HEK293 (cell line): Measurements from ENCODE around the gene C1QTNF9B.
A peak's percentile ranks its signal among the peaks of the same experiment; 100 is the strongest.

Source experiments
- CTCF ChIA-PET: fragments of 350-600 bp; formaldehyde crosslinking; extraction: SDS; loops from one replicate; lab custom pipeline; 2021; ENCODE audit warnings: antibody characterized with exemption; lab: Yijun Ruan, JAX
- POLR2A ChIA-PET: fragments of 300-600 bp; formaldehyde crosslinking; extraction: SDS; loops from one replicate; lab custom pipeline; 2020; ENCODE audit warnings: antibody characterized with exemption, inconsistent platforms; lab: Yijun Ruan, JAX
- H3K27ac ChIP-seq: fragments of 200-500 bp; sonication (Bioruptor generic); 2 replicates; pipeline ENCODE4 v1.5.1; 2014; ENCODE audit warnings: low read depth, low read length, control low read depth, inconsistent platforms; ENCODE audit errors: extremely low read depth
- H3K36me3 ChIP-seq, 2 experiments: fragments of 200-500 bp in 1 of 2; sonication (Bioruptor generic) in 1 of 2; 1 replicate in 1 of 2; 2 replicates in 1 of 2; pipeline ENCODE4 v1.5.1; 2014 to 2017; ENCODE audit warnings: inconsistent platforms in 2 of 2, low read length in 2 of 2; ENCODE audit not compliant: control insufficient read depth in 2 of 2, insufficient read depth in 1 of 2
- H3K4me1 ChIP-seq: fragments of 200-500 bp; sonication (Bioruptor generic); 2 replicates; pipeline ENCODE4 v1.5.1; 2014; ENCODE audit warnings: mild to moderate bottlenecking, low read length, inconsistent platforms; ENCODE audit not compliant: control insufficient read depth, insufficient read depth
- H3K4me3 ChIP-seq: 2 replicates; pipeline ENCODE4 v1.5.1; 2011; ENCODE audit warnings: low read depth, mild to moderate bottlenecking, control low read depth, low read length, moderate library complexity
- H3K9me3 ChIP-seq: fragments of 200-500 bp; sonication (Bioruptor generic); 2 replicates; pipeline ENCODE4 v1.5.1; 2014; ENCODE audit warnings: low read depth, low read length, inconsistent platforms; ENCODE audit not compliant: control insufficient read depth, insufficient read depth
- HOXD13 ChIP-seq: sonication (generic); formaldehyde crosslinking; IDR thresholded peaks from 2 replicates; pipeline ENCODE4 v1.8.0; 2022; ENCODE audit warnings: missing genetic modification reagents, borderline replicate concordance
- PRDM1 ChIP-seq: fragments of 450-650 bp; formaldehyde crosslinking; IDR thresholded peaks from 2 replicates; pipeline ENCODE4; 2016; ENCODE audit warnings: missing biosample characterization, missing genetic modification characterization
- SCRT2 ChIP-seq: fragments of 450-650 bp; formaldehyde crosslinking; IDR thresholded peaks from 2 replicates; pipeline ENCODE4 v1.5.1; 2016; ENCODE audit warnings: missing biosample characterization, missing genetic modification characterization
- ZFP3 ChIP-seq: fragments of 450-650 bp; formaldehyde crosslinking; IDR thresholded peaks from 2 replicates; pipeline ENCODE4 v1.5.1; 2016; ENCODE audit warnings: low read depth, missing biosample characterization, missing genetic modification characterization
- ZNF10 ChIP-seq: fragments of 450-650 bp; formaldehyde crosslinking; IDR thresholded peaks from 2 replicates; pipeline ENCODE4 v1.5.1; 2017; ENCODE audit warnings: missing biosample characterization, missing genetic modification characterization
- ZNF138 ChIP-seq: fragments of 450-650 bp; formaldehyde crosslinking; IDR thresholded peaks from 2 replicates; pipeline ENCODE4 v1.5.1; 2016; ENCODE audit warnings: missing biosample characterization, missing genetic modification characterization, borderline replicate concordance
- ZNF140 ChIP-seq: fragments of 450-650 bp; formaldehyde crosslinking; IDR thresholded peaks from 2 replicates; pipeline ENCODE4 v1.5.1; 2016; ENCODE audit warnings: missing biosample characterization, missing genetic modification characterization
- ZNF146 ChIP-seq: fragments of 450-650 bp; formaldehyde crosslinking; IDR thresholded peaks from 2 replicates; pipeline ENCODE4 v1.5.1; 2016; ENCODE audit warnings: missing biosample characterization, missing genetic modification characterization
- ZNF16 ChIP-seq: fragments of 450-650 bp; formaldehyde crosslinking; IDR thresholded peaks from 2 replicates; pipeline ENCODE4 v1.5.1; 2016; ENCODE audit warnings: low read depth, missing biosample characterization, missing genetic modification characterization
- ZNF302 ChIP-seq: fragments of 450-650 bp; formaldehyde crosslinking; IDR thresholded peaks from 2 replicates; pipeline ENCODE4 v1.5.1; 2016; ENCODE audit warnings: missing biosample characterization, missing genetic modification characterization, low read depth
- ZNF423 ChIP-seq: fragments of 450-650 bp; formaldehyde crosslinking; IDR thresholded peaks from 2 replicates; pipeline ENCODE4 v1.5.1; 2016; ENCODE audit warnings: missing biosample characterization, missing genetic modification characterization
- ZNF600 ChIP-seq: fragments of 450-650 bp; formaldehyde crosslinking; IDR thresholded peaks from 2 replicates; pipeline ENCODE4 v1.5.1; 2016; ENCODE audit warnings: missing biosample characterization, missing genetic modification characterization
- ZNF677 ChIP-seq: fragments of 450-650 bp; IDR thresholded peaks from 2 replicates; pipeline ENCODE4 v1.5.0; 2018; ENCODE audit warnings: missing biosample characterization, mild to moderate bottlenecking, missing genetic modification characterization, moderate library complexity
- TF ChIP-seq, protein P1 (sequence below): fragments of 450-650 bp; formaldehyde crosslinking; IDR thresholded peaks from 2 replicates; pipeline ENCODE4 v1.5.1; 2016; ENCODE audit warnings: missing biosample characterization, missing genetic modification characterization
- TF ChIP-seq, protein P2 (sequence below): fragments of 450-650 bp; formaldehyde crosslinking; IDR thresholded peaks from 2 replicates; pipeline ENCODE4 v1.5.1; 2016; ENCODE audit warnings: missing biosample characterization, missing genetic modification characterization
- TF ChIP-seq, protein P3 (sequence below): fragments of 450-650 bp; formaldehyde crosslinking; IDR thresholded peaks from 2 replicates; pipeline ENCODE4 v1.5.1; 2016; ENCODE audit warnings: missing biosample characterization, missing genetic modification characterization
- TF ChIP-seq, protein P4 (sequence below): fragments of 450-650 bp; IDR thresholded peaks from 2 replicates; pipeline ENCODE4 v1.5.1; 2018; ENCODE audit warnings: missing biosample characterization, mild to moderate bottlenecking, missing genetic modification characterization

C1QTNF9B gene

DNA sequence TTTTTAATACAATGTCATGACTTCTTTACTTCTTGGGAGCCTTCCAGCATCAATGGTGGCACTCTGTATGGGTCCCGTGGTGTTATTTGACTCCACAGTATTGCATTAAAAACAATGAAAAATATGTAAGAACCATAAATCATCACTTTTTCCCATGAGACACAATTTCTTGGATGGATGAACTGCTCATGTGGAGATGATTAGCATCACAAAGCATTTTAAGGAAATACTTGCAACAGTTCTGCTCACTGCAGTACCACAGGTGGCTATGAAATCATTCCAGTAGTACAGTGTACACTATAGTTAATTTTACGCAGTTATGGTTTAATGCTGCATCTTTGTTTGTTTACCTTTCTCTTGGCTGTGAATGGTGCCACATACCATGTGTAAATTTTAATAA is 37.2 kb upstream of the C1QTNF9B start:
- Histone ChIP-seq H3K36me3 (no peaks in the 10 kb centered on the region), H3K4me3 (no peak overlapping the region), H3K9me3 (no peaks in the 10 kb centered on the region), H3K4me1 (no peaks in the 10 kb centered on the region), H3K27ac (no peak overlapping the region)
- TF ChIP-seq ZNF140 (tag by site-specific recombination) (peak; percentile 14; the same call in 1 of the 2 replicates), ZNF10 (tag by site-specific recombination) (no peak), SCRT2 (tag by site-specific recombination) (peak; percentile 84)
- POLR2A ChIA-PET: no interaction called here
- CTCF ChIA-PET: no interaction called here

DNA sequence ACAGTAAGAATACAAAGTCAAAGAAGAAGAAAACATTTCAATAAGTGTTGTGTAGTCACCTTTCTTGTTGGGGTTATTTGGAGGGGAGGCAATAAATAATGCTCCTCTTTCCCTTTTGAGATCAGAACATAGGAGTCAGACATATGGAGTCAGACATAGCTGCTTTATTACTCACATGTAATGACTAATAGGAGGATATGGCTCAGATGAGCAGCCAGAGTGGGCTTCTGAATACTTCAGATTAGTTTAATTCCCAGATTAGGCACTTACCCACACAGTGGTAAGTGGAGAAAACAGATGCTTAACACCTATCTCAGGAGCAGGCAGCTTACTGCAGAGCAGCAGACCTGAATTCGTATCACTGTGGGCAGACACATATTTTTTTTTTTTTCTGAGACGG is 31.7 kb upstream of the C1QTNF9B start:
- ChIA-PET POLR2A (no interaction called here), CTCF (no interaction called here)
- H3K9me3 ChIP-seq: no peaks in the 10 kb centered on the region
- no peaks in the 10 kb centered on the region for H3K36me3 ChIP-seq
- no peak overlapping the region for H3K4me3 ChIP-seq
- TF ChIP-seq ZFP3: no peak
- no peak for TF ChIP-seq PRDM1 (tag by site-specific recombination)
- TF ChIP-seq ZNF16: no peak
- no peak for TF ChIP-seq ZNF600 (tag by site-specific recombination)
- no peak for TF ChIP-seq ZNF138
- no peak overlapping the region for H3K27ac ChIP-seq
- H3K4me1 ChIP-seq: no peaks in the 10 kb centered on the region

DNA sequence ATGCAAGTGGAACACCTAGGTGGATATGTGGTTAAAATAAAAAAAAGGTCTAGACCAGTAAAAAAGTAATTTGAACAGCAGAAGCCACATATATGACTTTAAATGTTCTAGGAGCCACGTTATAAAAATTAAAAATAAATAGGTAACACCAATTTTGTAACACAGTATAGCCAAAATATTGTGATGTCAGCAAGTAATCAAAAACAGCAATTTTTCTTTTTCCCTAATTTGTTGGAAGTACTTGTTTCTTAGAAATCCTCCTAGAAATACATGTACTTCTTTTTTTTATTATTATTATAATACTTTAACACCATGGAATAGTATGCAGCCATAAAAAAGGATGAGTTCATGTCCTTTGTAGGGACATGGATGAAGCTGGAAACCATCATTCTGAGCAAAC is 25.7 kb upstream of the C1QTNF9B start:
- Histone ChIP-seq H3K36me3 (no peaks in the 10 kb centered on the region), H3K9me3 (no peaks in the 10 kb centered on the region), H3K27ac (no peak overlapping the region), H3K4me3 (no peak overlapping the region), H3K4me1 (no peaks in the 10 kb centered on the region)
- TF ChIP-seq ZNF146 (tag by site-specific recombination) (0 out of 2 replicates have a peak, but pooled peaks have one; percentile 6), ZNF423 (tag by site-specific recombination) (no peak)
- POLR2A ChIA-PET: no interaction called here
- CTCF ChIA-PET: interaction anchor here (0.8 to 1.7 kb wide), 3 partner anchors 33 to 57 kb away, joined by 3 to 20 read pairs (median 4); no protein-coding TSS in a partner anchor

DNA sequence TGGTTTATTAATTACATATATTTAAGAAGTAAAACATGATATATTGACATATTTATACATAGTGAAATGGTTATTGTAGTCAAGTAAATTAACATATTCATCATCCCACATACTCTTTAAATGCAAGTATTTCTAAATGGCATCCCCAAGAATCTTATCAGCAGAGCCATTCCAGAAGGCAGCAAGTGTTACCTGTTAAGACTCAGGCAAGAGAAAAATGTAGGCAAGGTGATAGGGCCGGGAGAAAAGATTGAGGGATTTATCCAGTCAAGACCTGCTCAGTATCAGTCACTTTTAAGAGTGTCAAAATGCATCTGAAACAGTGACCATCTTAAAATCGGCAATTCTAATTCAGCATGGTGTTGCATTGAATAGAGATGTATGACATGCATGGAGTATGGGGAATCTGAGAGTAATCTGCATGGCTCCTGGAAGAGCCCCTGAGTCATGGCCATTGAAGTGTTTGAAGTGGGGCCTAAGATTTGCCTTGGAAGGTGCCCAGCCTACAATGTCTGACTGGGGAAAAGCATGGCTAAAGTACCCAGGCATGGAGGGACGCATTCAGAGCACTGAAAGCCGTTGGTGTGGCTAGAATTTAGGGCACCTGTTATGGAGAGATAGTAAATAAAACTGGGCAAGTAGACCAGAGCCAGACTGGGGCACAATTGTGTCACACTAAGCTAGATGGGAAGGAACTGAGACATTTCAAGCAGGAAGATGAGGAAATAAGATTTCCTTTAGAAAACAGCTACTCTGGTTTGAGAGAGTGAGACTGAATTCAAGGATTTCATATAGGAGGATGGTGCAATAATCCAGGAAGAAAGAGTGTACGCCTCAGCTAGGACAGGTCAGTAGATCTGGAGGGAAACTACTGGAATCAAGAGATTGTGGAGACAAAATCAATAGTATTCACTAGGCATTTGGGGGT is 25.0 kb upstream of the C1QTNF9B start:
- H3K4me1 ChIP-seq: no peaks in the 10 kb centered on the region
- no peak overlapping the region for H3K4me3 ChIP-seq
- no peak overlapping the region for H3K27ac ChIP-seq
- H3K9me3 ChIP-seq: no peaks in the 10 kb centered on the region
- POLR2A ChIA-PET: no interaction called here
- TF ChIP-seq, protein P1, sequence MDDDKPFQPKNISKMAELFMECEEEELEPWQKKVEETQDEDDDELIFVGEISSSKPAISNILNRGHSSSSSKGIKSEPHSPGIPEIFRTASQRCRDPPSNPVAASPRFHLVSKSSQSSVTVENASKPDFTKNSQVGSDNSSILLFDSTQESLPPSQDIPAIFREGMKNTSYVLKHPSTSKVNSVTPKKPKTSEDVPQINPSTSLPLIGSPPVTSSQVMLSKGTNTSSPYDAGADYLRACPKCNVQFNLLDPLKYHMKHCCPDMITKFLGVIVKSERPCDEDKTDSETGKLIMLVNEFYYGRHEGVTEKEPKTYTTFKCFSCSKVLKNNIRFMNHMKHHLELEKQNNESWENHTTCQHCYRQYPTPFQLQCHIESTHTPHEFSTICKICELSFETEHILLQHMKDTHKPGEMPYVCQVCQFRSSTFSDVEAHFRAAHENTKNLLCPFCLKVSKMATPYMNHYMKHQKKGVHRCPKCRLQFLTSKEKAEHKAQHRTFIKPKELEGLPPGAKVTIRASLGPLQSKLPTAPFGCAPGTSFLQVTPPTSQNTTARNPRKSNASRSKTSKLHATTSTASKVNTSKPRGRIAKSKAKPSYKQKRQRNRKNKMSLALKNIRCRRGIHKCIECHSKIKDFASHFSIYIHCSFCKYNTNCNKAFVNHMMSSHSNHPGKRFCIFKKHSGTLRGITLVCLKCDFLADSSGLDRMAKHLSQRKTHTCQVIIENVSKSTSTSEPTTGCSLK (tag by site-specific recombination): no peak
- TF ChIP-seq, protein P2, sequence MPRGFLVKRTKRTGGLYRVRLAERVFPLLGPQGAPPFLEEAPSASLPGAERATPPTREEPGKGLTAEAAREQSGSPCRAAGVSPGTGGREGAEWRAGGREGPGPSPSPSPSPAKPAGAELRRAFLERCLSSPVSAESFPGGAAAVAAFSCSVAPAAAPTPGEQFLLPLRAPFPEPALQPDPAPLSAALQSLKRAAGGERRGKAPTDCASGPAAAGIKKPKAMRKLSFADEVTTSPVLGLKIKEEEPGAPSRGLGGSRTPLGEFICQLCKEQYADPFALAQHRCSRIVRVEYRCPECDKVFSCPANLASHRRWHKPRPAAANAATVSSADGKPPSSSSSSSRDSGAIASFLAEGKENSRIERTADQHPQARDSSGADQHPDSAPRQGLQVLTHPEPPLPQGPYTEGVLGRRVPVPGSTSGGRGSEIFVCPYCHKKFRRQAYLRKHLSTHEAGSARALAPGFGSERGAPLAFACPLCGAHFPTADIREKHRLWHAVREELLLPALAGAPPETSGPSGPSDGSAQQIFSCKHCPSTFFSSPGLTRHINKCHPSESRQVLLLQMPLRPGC (tag by site-specific recombination): no peak
- TF ChIP-seq SCRT2 (tag by site-specific recombination): no peak
- TF ChIP-seq, protein P3, sequence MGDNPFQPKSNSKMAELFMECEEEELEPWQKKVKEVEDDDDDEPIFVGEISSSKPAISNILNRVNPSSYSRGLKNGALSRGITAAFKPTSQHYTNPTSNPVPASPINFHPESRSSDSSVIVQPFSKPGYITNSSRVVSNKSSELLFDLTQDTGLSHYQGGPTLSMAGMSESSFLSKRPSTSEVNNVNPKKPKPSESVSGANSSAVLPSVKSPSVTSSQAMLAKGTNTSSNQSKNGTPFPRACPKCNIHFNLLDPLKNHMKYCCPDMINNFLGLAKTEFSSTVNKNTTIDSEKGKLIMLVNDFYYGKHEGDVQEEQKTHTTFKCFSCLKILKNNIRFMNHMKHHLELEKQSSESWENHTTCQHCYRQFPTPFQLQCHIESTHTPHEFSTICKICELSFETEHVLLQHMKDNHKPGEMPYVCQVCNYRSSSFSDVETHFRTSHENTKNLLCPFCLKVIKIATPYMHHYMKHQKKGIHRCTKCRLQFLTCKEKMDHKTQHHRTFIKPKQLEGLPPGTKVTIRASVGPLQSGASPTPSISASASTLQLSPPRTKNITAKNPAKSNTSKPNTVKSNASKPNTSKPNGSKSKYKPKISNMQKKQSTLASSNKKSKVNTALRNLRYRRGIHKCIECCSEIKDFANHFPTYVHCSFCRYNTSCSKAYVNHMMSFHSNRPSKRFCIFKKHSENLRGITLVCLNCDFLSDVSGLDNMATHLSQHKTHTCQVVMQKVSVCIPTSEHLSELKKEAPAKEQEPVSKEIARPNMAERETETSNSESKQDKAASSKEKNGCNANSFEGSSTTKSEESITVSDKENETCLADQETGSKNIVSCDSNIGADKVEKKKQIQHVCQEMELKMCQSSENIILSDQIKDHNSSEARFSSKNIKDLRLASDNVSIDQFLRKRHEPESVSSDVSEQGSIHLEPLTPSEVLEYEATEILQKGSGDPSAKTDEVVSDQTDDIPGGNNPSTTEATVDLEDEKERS (tag by site-specific recombination): no peak
- TF ChIP-seq HOXD13 (CRISPR knock-in tag): no peak
- no peak for TF ChIP-seq ZNF302 (tag by site-specific recombination)
- TF ChIP-seq, protein P4, sequence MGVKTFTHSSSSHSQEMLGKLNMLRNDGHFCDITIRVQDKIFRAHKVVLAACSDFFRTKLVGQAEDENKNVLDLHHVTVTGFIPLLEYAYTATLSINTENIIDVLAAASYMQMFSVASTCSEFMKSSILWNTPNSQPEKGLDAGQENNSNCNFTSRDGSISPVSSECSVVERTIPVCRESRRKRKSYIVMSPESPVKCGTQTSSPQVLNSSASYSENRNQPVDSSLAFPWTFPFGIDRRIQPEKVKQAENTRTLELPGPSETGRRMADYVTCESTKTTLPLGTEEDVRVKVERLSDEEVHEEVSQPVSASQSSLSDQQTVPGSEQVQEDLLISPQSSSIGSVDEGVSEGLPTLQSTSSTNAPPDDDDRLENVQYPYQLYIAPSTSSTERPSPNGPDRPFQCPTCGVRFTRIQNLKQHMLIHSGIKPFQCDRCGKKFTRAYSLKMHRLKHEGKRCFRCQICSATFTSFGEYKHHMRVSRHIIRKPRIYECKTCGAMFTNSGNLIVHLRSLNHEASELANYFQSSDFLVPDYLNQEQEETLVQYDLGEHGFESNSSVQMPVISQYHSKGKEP: no peak
- no peak for TF ChIP-seq ZNF677 (tag by site-specific recombination)
- no peaks in the 10 kb centered on the region for H3K36me3 ChIP-seq
- CTCF ChIA-PET: interaction anchor here (0.6 to 1.7 kb wide), 17 partner anchors 8 to 631 kb away, joined by 3 to 20 read pairs (median 3); no protein-coding TSS in a partner anchor
